B cell (primary cell): ENCODE data around the gene SNAP29.

Experiments used
- EZH2 ChIP-seq: IDR thresholded peaks from 2 replicates; pipeline ENCODE4 v1.6.1; 2012; ENCODE audit warnings: borderline replicate concordance, low read depth, mild to moderate bottlenecking, moderate library complexity, low read length; ENCODE audit not compliant: insufficient read depth, poor library complexity, severe bottlenecking
- TF ChIP-seq, protein P1 (sequence below): fragments of 200-600 bp; IDR thresholded peaks from one replicate; pipeline ENCODE4 v1.8.0; 2022; ENCODE audit warnings: antibody characterized with exemption, mild to moderate bottlenecking

DNA sequence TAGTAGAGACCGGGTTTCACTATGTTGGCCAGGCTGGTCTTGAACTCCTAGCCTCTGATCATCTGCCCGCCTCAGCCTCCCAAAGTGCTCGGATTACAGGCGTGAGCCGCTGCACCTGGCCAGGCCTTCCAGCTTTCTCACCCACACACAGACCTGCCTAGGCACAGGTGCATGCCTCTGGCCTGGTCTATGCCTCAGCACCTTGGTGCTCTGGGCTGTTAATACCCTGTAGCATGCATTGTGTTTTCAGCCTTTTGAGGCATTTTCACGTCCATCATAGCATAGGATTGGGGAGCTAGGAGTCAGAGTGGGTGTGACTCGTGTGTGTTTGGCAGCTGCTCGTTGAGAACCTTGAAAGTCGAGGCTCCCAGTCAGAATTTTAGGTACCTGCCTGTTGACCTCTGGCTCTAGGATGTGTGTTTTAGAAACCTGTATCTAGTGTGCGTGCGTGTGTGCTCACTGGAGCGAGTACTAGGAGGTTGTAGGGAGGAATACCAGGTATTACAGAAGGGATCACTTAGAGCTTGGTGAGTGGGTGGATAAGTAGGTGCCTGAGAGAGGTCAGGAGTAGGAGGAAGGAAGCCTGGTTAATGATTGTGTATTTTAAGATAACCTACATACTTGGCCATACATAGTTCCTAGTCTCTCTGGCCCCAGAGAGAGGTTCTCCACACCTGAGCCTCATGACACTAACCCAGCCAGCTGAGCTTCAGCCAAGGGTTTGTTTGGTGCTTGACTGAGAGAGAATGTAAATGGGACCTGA is 78.4 kb downstream of the SNAP29 start:
- TF ChIP-seq, protein P1, sequence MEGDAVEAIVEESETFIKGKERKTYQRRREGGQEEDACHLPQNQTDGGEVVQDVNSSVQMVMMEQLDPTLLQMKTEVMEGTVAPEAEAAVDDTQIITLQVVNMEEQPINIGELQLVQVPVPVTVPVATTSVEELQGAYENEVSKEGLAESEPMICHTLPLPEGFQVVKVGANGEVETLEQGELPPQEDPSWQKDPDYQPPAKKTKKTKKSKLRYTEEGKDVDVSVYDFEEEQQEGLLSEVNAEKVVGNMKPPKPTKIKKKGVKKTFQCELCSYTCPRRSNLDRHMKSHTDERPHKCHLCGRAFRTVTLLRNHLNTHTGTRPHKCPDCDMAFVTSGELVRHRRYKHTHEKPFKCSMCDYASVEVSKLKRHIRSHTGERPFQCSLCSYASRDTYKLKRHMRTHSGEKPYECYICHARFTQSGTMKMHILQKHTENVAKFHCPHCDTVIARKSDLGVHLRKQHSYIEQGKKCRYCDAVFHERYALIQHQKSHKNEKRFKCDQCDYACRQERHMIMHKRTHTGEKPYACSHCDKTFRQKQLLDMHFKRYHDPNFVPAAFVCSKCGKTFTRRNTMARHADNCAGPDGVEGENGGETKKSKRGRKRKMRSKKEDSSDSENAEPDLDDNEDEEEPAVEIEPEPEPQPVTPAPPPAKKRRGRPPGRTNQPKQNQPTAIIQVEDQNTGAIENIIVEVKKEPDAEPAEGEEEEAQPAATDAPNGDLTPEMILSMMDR: no peak
- no peak for TF ChIP-seq EZH2
